ENCODE data around the gene ACAN.

DNA sequence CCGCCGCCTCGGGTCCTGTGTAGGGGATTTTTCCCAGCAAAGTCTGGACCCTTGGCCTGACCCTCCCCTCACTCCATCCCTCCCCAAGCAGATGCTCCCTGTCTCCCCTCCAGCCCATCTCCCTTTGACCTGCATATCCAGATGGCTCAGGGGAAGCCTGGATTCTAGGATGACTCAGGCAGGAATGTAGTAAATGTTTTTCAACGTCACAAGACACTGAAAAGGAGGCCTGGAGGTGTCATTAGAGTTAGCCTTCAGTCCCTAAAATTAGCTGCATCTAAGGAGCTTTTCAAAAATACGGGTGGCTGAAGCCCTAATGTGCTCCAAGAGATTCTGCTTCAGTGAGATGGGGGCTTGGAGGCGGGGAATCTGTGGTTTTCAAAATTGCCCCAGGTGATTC is 7.2 kb downstream of the ACAN start:
- TF ChIP-seq, protein P1, sequence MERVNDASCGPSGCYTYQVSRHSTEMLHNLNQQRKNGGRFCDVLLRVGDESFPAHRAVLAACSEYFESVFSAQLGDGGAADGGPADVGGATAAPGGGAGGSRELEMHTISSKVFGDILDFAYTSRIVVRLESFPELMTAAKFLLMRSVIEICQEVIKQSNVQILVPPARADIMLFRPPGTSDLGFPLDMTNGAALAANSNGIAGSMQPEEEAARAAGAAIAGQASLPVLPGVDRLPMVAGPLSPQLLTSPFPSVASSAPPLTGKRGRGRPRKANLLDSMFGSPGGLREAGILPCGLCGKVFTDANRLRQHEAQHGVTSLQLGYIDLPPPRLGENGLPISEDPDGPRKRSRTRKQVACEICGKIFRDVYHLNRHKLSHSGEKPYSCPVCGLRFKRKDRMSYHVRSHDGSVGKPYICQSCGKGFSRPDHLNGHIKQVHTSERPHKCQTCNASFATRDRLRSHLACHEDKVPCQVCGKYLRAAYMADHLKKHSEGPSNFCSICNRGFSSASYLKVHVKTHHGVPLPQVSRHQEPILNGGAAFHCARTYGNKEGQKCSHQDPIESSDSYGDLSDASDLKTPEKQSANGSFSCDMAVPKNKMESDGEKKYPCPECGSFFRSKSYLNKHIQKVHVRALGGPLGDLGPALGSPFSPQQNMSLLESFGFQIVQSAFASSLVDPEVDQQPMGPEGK (CRISPR knock-in tag; IDR thresholded peaks at IDR 0.05; ENCODE audit: borderline replicate concordance) = no peak
- TF ChIP-seq ESRRG (CRISPR knock-in tag; IDR thresholded peaks at IDR 0.05) (no peak), ZFP30 (CRISPR knock-in tag; IDR thresholded peaks at IDR 0.05) (no peak)
